HL-60 (cell line): ENCODE data around the gene STX12.

Experiments
- CTCF ChIP-seq: IDR thresholded peaks from one replicate; pipeline ENCODE4 v1.5.1; 2011; ENCODE audit warnings: low read length, control low read depth, inconsistent platforms; ENCODE audit not compliant: insufficient read depth
- GABPA ChIP-seq: IDR thresholded peaks from 2 replicates; pipeline ENCODE4 v1.6.1; 2012; ENCODE audit warnings: low read depth
- POLR2AphosphoS5 ChIP-seq: IDR thresholded peaks from 2 replicates; pipeline ENCODE4 v1.6.1; 2012; ENCODE audit warnings: low read depth
- SPI1 ChIP-seq: IDR thresholded peaks from 2 replicates; pipeline ENCODE4 v1.6.1; 2012; ENCODE audit warnings: low read depth, mild to moderate bottlenecking, borderline replicate concordance
- TF ChIP-seq, protein P1 (sequence below): IDR thresholded peaks from 2 replicates; pipeline ENCODE4 v1.6.1; 2012; ENCODE audit warnings: low read depth; ENCODE audit not compliant: insufficient replicate concordance

DNA sequence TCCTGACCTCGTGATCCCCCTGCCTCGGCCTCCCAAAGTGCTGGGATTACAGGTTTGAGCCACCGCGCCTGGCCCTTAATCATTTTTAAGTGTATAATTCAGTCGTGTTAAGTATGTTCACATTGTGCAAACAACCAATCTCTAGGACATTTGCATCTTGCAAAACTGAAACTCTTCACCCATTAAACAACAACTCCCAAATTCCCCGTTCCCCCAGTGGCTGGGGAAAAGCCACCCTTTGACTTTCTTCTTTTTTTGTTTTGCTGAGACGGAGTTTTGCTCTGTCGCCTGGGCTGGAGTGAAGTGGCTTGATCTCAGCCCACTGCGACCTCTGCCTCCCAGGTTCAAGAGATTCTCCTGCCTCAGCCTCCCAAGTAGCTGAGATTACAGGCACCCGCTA lies 92.8 kb downstream of the STX12 start:
- TF ChIP-seq POLR2AphosphoS5 (no peak), CTCF (no peak), GABPA (no peak), SPI1 (no peak)
- TF ChIP-seq, protein P1, sequence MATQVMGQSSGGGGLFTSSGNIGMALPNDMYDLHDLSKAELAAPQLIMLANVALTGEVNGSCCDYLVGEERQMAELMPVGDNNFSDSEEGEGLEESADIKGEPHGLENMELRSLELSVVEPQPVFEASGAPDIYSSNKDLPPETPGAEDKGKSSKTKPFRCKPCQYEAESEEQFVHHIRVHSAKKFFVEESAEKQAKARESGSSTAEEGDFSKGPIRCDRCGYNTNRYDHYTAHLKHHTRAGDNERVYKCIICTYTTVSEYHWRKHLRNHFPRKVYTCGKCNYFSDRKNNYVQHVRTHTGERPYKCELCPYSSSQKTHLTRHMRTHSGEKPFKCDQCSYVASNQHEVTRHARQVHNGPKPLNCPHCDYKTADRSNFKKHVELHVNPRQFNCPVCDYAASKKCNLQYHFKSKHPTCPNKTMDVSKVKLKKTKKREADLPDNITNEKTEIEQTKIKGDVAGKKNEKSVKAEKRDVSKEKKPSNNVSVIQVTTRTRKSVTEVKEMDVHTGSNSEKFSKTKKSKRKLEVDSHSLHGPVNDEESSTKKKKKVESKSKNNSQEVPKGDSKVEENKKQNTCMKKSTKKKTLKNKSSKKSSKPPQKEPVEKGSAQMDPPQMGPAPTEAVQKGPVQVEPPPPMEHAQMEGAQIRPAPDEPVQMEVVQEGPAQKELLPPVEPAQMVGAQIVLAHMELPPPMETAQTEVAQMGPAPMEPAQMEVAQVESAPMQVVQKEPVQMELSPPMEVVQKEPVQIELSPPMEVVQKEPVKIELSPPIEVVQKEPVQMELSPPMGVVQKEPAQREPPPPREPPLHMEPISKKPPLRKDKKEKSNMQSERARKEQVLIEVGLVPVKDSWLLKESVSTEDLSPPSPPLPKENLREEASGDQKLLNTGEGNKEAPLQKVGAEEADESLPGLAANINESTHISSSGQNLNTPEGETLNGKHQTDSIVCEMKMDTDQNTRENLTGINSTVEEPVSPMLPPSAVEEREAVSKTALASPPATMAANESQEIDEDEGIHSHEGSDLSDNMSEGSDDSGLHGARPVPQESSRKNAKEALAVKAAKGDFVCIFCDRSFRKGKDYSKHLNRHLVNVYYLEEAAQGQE: no peak
